IMR-90 (cell line): Measurements from ENCODE around the gene SCAF4. TPM values are rescaled to one million over a fixed set of nuclear protein-coding genes. Genes with fewer than 3 reads are reported as not detected.

Experiments used
- ATAC-seq: fragments of 200-7000 bp; cut with Tn5 transposase; 2 replicates; pipeline ENCODE4 v1.9.1; 2020; ENCODE audit warnings: low read depth, mild to moderate bottlenecking, moderate library complexity
- BruUV-seq: library from RNA; stranded (reverse); fragments of 400-500 nt; replicated peaks from 2 replicates; lab custom pipeline; 2021; lab: Mats Ljungman, UMichigan
- CTCF ChIA-PET: fragments of 300-600 bp; formaldehyde crosslinking; extraction: SDS; loops from one replicate; lab custom pipeline; 2021; ENCODE audit warnings: antibody characterized with exemption; lab: Yijun Ruan, JAX
- POLR2A ChIA-PET: fragments of 300-600 bp; sonication (Branson Sonifier 250); formaldehyde crosslinking; loops from one replicate; lab custom pipeline; 2022; ENCODE audit warnings: antibody characterized with exemption; ENCODE audit not compliant: unreplicated experiment; lab: Charles Lee
- DNase-seq: peaks from one replicate; pipeline ENCODE4 v3.0.0; 2013
- H2AFZ ChIP-seq: replicated peaks from 2 replicates; pipeline ENCODE3; 2013; ENCODE audit warnings: low read length, mild to moderate bottlenecking; ENCODE audit not compliant: poor library complexity
- H2AK5ac ChIP-seq: 2 replicates; pipeline ENCODE4 v1.6.1; 2013; ENCODE audit warnings: low read depth, low read length, inconsistent platforms
- H2AK9ac ChIP-seq: replicated peaks from 2 replicates; pipeline ENCODE3; 2013; ENCODE audit warnings: mild to moderate bottlenecking, low read depth, low read length, moderate library complexity; ENCODE audit not compliant: poor library complexity
- H2BK120ac ChIP-seq: 2 replicates; pipeline ENCODE4 v1.6.1; 2013; ENCODE audit warnings: low read depth, low read length, inconsistent platforms
- H2BK15ac ChIP-seq: 3 replicates; pipeline ENCODE4 v1.6.1; 2013; ENCODE audit warnings: low read depth, low read length, inconsistent platforms
- H2BK20ac ChIP-seq: 2 replicates; pipeline ENCODE4 v1.6.1; 2013; ENCODE audit warnings: low read depth, mild to moderate bottlenecking, inconsistent platforms, low read length, moderate library complexity
- H2BK5ac ChIP-seq: 2 replicates; pipeline ENCODE4 v1.6.1; 2013; ENCODE audit warnings: mild to moderate bottlenecking, low read depth, low read length, inconsistent platforms; ENCODE audit not compliant: poor library complexity, severe bottlenecking
- H3K14ac ChIP-seq: replicated peaks from 2 replicates; pipeline ENCODE4 v1.6.1; 2013; ENCODE audit warnings: low read depth, low read length, inconsistent platforms
- H3K18ac ChIP-seq: 2 replicates; pipeline ENCODE4 v1.6.1; 2013; ENCODE audit warnings: low read depth, low read length, control low read depth
- H3K23ac ChIP-seq: 2 replicates; pipeline ENCODE4 v1.6.1; 2013; ENCODE audit warnings: low read depth, low read length, inconsistent platforms
- H3K27ac ChIP-seq: 2 replicates; pipeline ENCODE4 v1.5.1; 2013; ENCODE audit warnings: mild to moderate bottlenecking, control low read depth, low read length; ENCODE audit not compliant: insufficient read depth
- H3K27me3 ChIP-seq: 2 replicates; pipeline ENCODE4 v1.6.1; 2013; ENCODE audit warnings: low read length; ENCODE audit not compliant: control insufficient read depth, insufficient read depth
- H3K36me3 ChIP-seq: 2 replicates; pipeline ENCODE4 v1.6.1; 2013; ENCODE audit warnings: low read length, mixed read lengths; ENCODE audit not compliant: control insufficient read depth, insufficient read depth
- H3K4ac ChIP-seq: 2 replicates; pipeline ENCODE4 v1.6.1; 2013; ENCODE audit warnings: low read depth, low read length, inconsistent platforms
- H3K4me1 ChIP-seq: 2 replicates; pipeline ENCODE4 v1.6.1; 2013; ENCODE audit warnings: low read length, mixed read lengths; ENCODE audit not compliant: control insufficient read depth, insufficient read depth
- H3K4me2 ChIP-seq: 2 replicates; pipeline ENCODE4 v1.6.1; 2013; ENCODE audit warnings: low read depth, mild to moderate bottlenecking, control low read depth, low read length, moderate library complexity
- H3K4me3 ChIP-seq: 2 replicates; pipeline ENCODE4 v1.5.1; 2013; ENCODE audit warnings: low read depth, mild to moderate bottlenecking, control low read depth, low read length, moderate library complexity; ENCODE audit not compliant: insufficient read depth
- H3K56ac ChIP-seq: 2 replicates; pipeline ENCODE4 v1.6.1; 2013; ENCODE audit warnings: low read length, inconsistent platforms; ENCODE audit not compliant: insufficient read depth; ENCODE audit errors: extremely low read depth
- H3K79me1 ChIP-seq, 2 experiments: 2 replicates each; pipeline ENCODE4 v1.6.1; 2013; ENCODE audit warnings: low read length in 2 of 2, inconsistent platforms in 1 of 2, low read depth in 1 of 2
- H3K9ac ChIP-seq: 2 replicates; pipeline ENCODE4 v1.6.1; 2013; ENCODE audit warnings: low read depth, low read length, control low read depth
- H3K9me1 ChIP-seq: 2 replicates; pipeline ENCODE4 v1.6.1; 2013; ENCODE audit warnings: low read length, inconsistent platforms; ENCODE audit not compliant: insufficient read depth
- H3K9me3 ChIP-seq: 2 replicates; pipeline ENCODE4 v1.6.1; 2013; ENCODE audit warnings: low read length; ENCODE audit not compliant: control insufficient read depth, insufficient read depth
- H4K20me1 ChIP-seq: 2 replicates; pipeline ENCODE4 v1.6.1; 2013; ENCODE audit warnings: low read length, inconsistent platforms; ENCODE audit not compliant: insufficient read depth
- H4K5ac ChIP-seq: 2 replicates; pipeline ENCODE4 v1.6.1; 2013; ENCODE audit warnings: mild to moderate bottlenecking, low read depth, low read length, control low read depth
- H4K8ac ChIP-seq, 2 experiments: 2 replicates each; pipeline ENCODE4 v1.6.1; 2013; ENCODE audit warnings: low read depth in 2 of 2, low read length in 2 of 2, control low read depth in 1 of 2, inconsistent platforms in 1 of 2
- H4K91ac ChIP-seq: 2 replicates; pipeline ENCODE4 v1.6.1; 2013; ENCODE audit warnings: low read depth, low read length, inconsistent platforms; ENCODE audit not compliant: insufficient read depth
- CEBPB ChIP-seq: IDR thresholded peaks from 2 replicates; pipeline ENCODE4 v1.6.1; 2012; ENCODE audit warnings: low read depth, low read length, improper control_type of control experiment
- CHD1 ChIP-seq: IDR thresholded peaks from 2 replicates; pipeline ENCODE4 v1.6.1; 2012; ENCODE audit warnings: low read depth, low read length, improper control_type of control experiment
- MAZ ChIP-seq: IDR thresholded peaks from 2 replicates; pipeline ENCODE4 v1.6.1; 2012; ENCODE audit warnings: low read depth, mild to moderate bottlenecking, low read length, improper control_type of control experiment, moderate library complexity, borderline replicate concordance
- MXI1 ChIP-seq: IDR thresholded peaks from 2 replicates; pipeline ENCODE4 v1.6.1; 2012; ENCODE audit warnings: low read depth, mild to moderate bottlenecking, low read length, moderate library complexity, borderline replicate concordance
- NFE2L2 ChIP-seq: fragments of 150-350 bp; IDR thresholded peaks from 2 replicates; pipeline ENCODE4 v1.6.1; 2016; ENCODE audit warnings: low read depth, mild to moderate bottlenecking, low read length
- RCOR1 ChIP-seq: IDR thresholded peaks from 2 replicates; pipeline ENCODE4 v1.6.1; 2012; ENCODE audit warnings: mild to moderate bottlenecking, low read length, improper control_type of control experiment; ENCODE audit not compliant: insufficient replicate concordance
- WGBS, 2 experiments: methylation state at CpG; one replicate each; pipeline versions ENCODE4 v1.1.5 to v1.1.7; 2013; ENCODE audit warnings: missing lambda C conversion rate in 2 of 2; ENCODE audit not compliant: insufficient read length in 1 of 2; ENCODE audit errors: extremely low coverage in 2 of 2; 5-methylcytosine and 5-hydroxymethylcytosine counted together
- dilution Hi-C: fragments of 300-500 bp; cut with HindIII; formaldehyde crosslinking; loops from one replicate; pipeline ENCODE4 v1.14.3; 2018; ENCODE audit warnings: low sequenced_read_pairs; ENCODE audit not compliant: unreplicated experiment
- in situ Hi-C: fragments of 300-500 bp; cut with MboI; formaldehyde crosslinking; loops from 3 replicates; pipeline ENCODE4 v1.14.3; 2019; ENCODE audit warnings: low sequenced_read_pairs, inconsistent platforms, mixed read lengths
- intact Hi-C: fragments of 100-400 bp; cut with micrococcal nuclease; formaldehyde crosslinking; loops from 2 replicates; pipeline ENCODE4 v1.10.0; 2022
- polyA plus RNA-seq, 3 experiments: library from polyadenylated mRNA; depleted of rRNA; stranded (reverse); fragments of >200 nt; gene quantifications; 2 replicates each; pipeline ENCODE4 v1.2.3, GENCODE V29; 2012; ENCODE audit warnings: low replicate concordance in 1 of 3
- total RNA-seq: library from RNA; depleted of rRNA; stranded (reverse); fragments of >200 nt; gene quantifications from 2 replicates; pipeline ENCODE4 v1.2.3, GENCODE V29; 2012
- TF ChIP-seq, protein P1 (sequence below): fragments of 150-350 bp; IDR thresholded peaks from 2 replicates; pipeline ENCODE4 v1.6.1; 2016; ENCODE audit warnings: low read depth, mild to moderate bottlenecking, low read length, moderate library complexity, borderline replicate concordance

SCAF4 gene
- total and polyA plus RNA-seq, 2 of the 4 experiments (the other 2 are of a cell fraction) = 2.7 to 12.1 TPM

- Histone ChIP-seq H2BK120ac (no peak overlapping the region), H3K27me3 (no peaks in the 10 kb centered on the region), H3K27ac (no peak overlapping the region), H4K20me1 (no peaks in the 10 kb centered on the region), H3K23ac (no peak overlapping the region), H2AFZ (no peak overlapping the region), H3K79me1 (no peaks in the 10 kb centered on the region; a peak in 1 of 4 replicates), H2BK15ac (no peak overlapping the region), H3K18ac (no peak overlapping the region), H2BK20ac (no peak overlapping the region), H4K91ac (no peak overlapping the region), H3K9me1 (peaks cover 3% of the 10 kb centered on the region; the same call in 1 of the 2 replicates), H3K4me2 (no peak overlapping the region), H2AK9ac (no peak overlapping the region), H4K8ac (no peak overlapping the region), H3K36me3 (no peaks in the 10 kb centered on the region), H3K4ac (no peak overlapping the region), H3K9me3 (no peaks in the 10 kb centered on the region), H3K14ac (no peak overlapping the region), H2BK5ac (no peak overlapping the region), H3K9ac (no peak overlapping the region), H3K4me1 (peaks cover 6% of the 10 kb centered on the region), H3K56ac (no peak overlapping the region), H2AK5ac (no peak overlapping the region), H4K5ac (no peak overlapping the region), H3K4me3 (no peak overlapping the region)
- ATAC-seq (no peak), DNase-seq (no peak)
- BruUV-seq = no TSS peak
- dilution Hi-C loops = no loop called here
- ChIA-PET CTCF (no interaction called here), POLR2A (no interaction called here)
- in situ Hi-C loops = no loop called here
- intact Hi-C loops = no loop called here
- no peak for TF ChIP-seq CHD1
- no peak for TF ChIP-seq MAZ
- TF ChIP-seq RCOR1 = no peak
- TF ChIP-seq NFE2L2 = no peak
- no peak for TF ChIP-seq CEBPB
- no peak for TF ChIP-seq MXI1
- TF ChIP-seq, protein P1, sequence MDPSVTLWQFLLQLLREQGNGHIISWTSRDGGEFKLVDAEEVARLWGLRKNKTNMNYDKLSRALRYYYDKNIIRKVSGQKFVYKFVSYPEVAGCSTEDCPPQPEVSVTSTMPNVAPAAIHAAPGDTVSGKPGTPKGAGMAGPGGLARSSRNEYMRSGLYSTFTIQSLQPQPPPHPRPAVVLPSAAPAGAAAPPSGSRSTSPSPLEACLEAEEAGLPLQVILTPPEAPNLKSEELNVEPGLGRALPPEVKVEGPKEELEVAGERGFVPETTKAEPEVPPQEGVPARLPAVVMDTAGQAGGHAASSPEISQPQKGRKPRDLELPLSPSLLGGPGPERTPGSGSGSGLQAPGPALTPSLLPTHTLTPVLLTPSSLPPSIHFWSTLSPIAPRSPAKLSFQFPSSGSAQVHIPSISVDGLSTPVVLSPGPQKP = no peak
- no CpG with 5 or more reads among the region's 5 CpGs for WGBS, 2 experiments
Measured at GRCh38 chr21:31741116-31741515, 9.2 kb upstream of the SCAF4 start.
